HG03457 (cell line): ENCODE measurements around the gene JAK1.
A peak's percentile ranks its signal among the peaks of the same experiment; 100 is the strongest.
"Not testable (repeated sequence)": the region's sequence is repeated elsewhere in the genome, so short reads cannot be mapped to it uniquely, and the experiment has no call there.

ENCODE experiments used
- ATAC-seq: cut with Tn5 transposase; IDR thresholded peaks from one replicate; pipeline ENCODE4 v1.9.1; 2021; ENCODE audit warnings: moderate number of reproducible peaks; ENCODE audit not compliant: unreplicated experiment

Gene JAK1

GRCh38 chr1:64923294-64923718, 43.0 kb downstream of the JAK1 start:
- no peak for ATAC-seq

DNA sequence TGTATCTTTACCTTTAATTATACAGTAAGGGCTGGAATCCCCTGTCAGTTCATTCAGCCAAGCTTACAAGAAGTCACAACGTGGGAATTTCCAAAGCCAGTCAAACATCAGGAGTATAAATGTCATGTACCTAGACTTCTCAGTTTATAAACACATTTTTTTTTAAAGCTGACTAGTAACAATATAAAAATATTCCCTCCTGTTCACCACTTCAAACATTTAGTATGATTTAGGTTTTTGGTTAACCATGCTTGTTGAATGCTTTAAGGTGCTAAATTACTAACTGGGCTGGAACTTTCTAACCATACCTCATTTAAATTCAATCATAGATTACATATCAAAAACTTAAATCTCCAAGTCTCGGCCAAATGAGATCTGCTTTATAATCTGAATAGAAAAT, 44.0 kb downstream of the JAK1 start:
- ATAC-seq, result no peak

GRCh38 chr1:64921771-64922170, 44.6 kb downstream of the JAK1 start:
- ATAC-seq, result no peak

GRCh38 chr1:64920941-64921589, 45.3 kb downstream of the JAK1 start:
- ATAC-seq, result no peak

GRCh38 chr1:64919120-64919519, 47.2 kb downstream of the JAK1 start:
- not testable (repeated sequence) for ATAC-seq

DNA sequence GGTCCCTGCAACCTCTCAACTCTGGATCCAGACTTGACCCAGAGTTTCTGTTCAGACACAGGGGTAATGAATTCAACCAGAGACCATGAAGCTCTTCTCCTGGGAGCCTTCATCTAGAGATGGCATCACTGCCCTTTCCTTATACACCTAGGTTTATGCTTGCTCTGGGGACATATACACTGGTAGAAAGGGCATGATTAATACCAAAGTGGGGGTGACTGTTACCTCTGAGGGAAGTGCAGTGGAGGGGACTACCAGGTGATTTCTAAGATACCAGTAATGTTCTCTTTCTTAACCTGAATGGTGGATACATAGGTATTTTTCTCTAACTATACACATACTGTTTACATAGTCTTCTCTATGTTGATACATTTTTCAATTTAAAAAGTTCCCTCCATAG, 48.4 kb downstream of the JAK1 start:
- ATAC-seq, result no peak

DNA sequence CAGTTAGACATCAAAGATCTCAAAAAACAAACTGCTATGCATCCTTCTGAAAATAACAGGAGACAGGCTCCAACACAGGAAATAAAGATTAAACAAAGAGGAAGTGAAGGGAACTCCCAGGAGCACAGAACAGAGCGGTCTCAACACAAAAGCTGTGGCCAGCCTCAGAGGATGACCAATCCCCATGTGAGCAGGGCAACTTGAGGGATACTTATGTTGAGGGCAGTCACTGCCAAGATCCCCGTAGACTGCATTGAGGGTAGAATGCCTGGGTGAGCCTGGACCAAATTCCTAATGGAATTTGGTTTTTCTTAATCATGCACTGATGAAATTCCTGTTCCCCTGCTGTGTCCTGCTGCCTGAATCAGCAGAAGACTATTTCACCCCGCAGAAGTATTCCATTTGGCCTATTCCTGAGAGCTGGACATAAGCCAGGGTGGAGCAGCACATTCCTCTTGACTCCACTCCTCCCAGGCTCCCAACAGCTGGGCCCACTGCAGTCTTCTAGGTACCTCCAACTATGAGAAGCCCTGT, 49.0 kb downstream of the JAK1 start:
- ATAC-seq, result no peak

DNA sequence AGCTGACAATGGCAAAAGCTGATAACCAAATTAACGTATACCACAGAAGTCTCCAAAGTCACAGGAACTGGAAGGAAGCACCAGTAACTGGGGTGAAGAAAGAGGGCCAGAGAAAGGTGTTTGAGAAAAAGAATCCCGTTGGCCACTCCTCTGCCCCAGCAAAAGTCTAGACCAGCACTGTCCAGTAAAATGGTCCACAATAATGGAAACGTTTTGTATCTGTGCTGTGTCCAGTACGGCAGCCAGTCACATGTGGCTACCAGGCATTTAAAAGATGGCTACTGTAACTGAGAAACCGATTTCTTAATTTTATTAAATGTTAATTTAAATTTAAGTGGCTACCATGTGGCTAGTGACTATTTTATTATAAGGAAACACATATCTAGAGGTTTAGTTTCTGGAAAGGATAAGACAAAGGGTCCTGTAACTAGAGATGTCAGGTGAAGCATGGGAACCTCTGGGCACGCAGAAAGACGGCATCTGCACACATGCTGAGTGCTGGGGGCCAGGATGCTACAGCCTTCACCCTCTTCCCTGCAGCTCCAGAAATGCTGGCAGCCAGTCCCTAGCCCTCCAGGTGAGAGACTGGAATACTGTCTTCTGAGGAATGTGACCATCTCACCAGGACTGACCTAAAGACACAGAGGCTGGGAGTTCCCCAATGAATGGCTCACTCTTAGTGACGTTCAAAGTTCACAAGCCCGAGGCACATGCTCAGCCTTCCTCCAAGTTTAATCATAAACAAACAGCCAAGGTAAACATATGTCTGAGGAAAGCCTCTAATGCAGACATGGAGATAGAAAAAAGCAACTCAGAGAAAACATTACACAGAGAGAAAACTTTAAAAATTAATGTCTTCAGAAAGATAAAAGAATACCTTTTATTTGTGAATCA, 50.7 kb downstream of the JAK1 start:
- ATAC-seq, result no peak

- no peak for ATAC-seq
Measured at GRCh38 chr1:64913361-64914015, 52.9 kb downstream of the JAK1 start.

DNA sequence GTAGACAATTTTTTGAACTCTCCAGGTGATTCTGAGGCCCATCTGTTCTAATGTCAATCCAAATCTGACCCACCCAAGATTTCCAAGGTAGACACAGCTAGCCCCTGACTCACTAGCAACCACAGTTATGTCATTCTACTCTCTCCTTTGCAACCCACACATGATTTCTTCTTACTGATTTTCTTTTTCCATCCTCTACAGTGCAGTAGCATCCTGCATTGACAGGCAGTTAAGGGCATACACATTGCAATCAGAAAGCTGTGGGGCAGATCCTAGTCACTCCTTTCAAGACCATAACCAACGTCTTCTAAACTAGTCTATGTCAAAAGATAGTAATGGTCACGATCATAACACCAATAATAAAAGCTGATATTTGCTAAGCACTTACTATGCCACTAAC, 54.2 kb downstream of the JAK1 start:
- no peak for ATAC-seq

GRCh38 chr1:64911326-64911725, 55.0 kb downstream of the JAK1 start:
- ATAC-seq, result no peak

- ATAC-seq, result no peak
Measured at GRCh38 chr1:64909031-64909430, 57.3 kb downstream of the JAK1 start.

GRCh38 chr1:64908575-64908974, 57.8 kb downstream of the JAK1 start:
- no peak for ATAC-seq

DNA sequence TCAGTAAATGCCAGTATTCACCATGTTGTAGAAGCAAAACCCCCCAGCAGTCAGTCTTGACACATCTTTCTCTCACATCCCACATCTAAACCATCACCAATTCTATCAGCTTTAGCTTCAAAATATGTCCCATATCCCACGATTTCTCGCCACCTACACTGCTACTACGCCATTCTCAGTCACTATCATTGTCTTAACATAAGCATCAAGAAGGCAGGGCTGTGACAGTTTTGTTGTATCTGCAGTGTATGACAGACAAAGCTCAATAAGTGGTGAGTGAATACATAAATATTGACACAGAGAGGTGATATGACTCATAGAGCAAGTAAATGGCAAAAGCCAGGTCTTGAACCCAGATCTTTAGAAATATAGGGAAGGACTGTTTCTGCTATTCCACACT, 59.9 kb downstream of the JAK1 start:
- ATAC-seq, result no peak

DNA sequence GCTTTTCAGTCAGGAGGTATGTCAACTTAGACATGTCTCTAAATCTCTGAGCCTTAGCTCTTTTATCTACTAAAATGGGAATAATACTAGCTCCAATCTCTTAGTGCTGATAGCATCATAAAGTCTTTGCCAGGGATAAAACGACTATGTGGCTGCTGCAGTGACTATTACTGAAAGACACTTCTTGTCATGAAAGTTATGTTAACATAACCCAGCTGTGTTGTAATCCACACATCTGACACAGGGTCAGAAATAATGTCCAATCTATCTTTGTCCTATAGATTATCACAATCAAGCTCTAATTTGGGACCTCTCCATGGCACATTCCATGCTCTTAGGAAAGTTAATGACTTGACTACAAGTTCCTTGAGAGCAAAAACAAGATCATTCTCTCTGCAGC, 62.8 kb downstream of the JAK1 start:
- ATAC-seq, result no peak

DNA sequence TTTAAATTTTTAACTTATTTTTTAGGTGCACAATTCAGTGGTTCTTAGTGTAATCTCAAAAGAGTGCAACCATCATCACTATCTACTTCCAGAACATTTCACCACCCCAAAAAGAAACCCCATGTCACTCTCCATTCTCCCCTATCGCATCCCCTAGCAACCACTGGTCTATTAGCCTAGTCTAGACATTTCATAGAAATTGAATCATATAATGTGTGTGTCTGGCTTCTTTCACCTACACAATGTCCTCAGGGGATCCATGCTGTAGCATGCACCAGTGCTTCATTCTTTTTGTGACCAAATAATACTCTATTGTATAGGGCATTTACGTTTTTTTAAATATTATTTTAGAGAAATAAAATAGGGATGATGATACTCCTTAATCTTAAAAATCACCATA, 64.7 kb downstream of the JAK1 start:
- ATAC-seq, result no peak

GRCh38 chr1:64900916-64901315, 65.4 kb downstream of the JAK1 start:
- no peak for ATAC-seq

DNA sequence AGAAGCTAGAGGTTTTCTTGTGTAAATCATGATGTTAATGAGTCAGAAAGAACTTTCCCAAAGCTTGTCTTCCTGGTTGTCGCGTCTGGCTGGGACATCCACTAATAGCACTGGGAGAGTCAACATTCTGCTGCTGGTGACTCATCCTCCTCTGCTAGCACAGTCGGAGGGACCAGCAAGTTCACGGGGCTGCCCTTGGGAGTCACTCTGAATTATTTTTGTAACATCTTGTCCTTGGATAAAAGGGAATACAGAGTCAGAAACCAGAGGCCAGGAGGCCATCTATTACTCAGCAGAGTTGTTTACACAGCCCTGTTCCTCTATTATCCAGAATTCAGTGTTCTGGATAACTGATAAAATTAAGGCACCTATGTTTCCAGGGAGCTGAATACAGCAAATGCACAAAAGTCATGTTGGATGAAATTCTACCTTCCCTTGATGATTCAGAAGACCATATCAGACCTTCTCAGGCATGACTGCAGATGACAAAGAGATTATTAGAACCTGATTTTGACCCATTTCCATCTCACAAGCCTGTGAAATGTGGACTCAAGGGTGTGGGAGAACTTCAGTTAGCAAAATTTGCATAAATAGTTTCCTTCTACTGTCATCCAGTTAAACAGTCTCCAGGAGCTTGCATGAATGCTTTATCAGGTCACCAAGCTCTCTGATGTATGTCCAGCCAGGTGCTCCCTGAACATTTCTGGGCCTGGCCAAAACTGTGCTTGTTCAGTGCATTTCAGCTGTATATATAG, 68.1 kb downstream of the JAK1 start:
- ATAC-seq, result peak; percentile 76

- no peak for ATAC-seq
Measured at GRCh38 chr1:64896551-64896950, 69.8 kb downstream of the JAK1 start.

GRCh38 chr1:64895500-64895899, 70.8 kb downstream of the JAK1 start:
- ATAC-seq, result peak; percentile 55
